GM12891 (cell line): ENCODE results near the gene CWC15.
"Not testable (repeated sequence)": the region's sequence is repeated elsewhere in the genome, so short reads cannot be mapped to it uniquely, and the experiment has no call there.

Source experiments
- DNase-seq: peaks from one replicate; pipeline ENCODE4 v3.0.0; 2011; ENCODE audit warnings: low spot score; ENCODE audit not compliant: insufficient read length
- FAIRE-seq: peaks from 2 replicates; lab custom pipeline; 2011; peaks lifted over from hg19 to GRCh38; lab: Jason Lieb, UNC
- PAX5 ChIP-seq: IDR thresholded peaks from 2 replicates; pipeline ENCODE4 v1.6.1; 2011; ENCODE audit warnings: low read length, moderate library complexity, mild to moderate bottlenecking; ENCODE audit not compliant: insufficient read depth, severe bottlenecking
- POLR2A ChIP-seq: IDR thresholded peaks from 2 replicates; pipeline ENCODE4 v1.6.1; 2011; ENCODE audit warnings: low read depth, low read length, control low read depth
- POLR2AphosphoS5 ChIP-seq: IDR thresholded peaks from 2 replicates; pipeline ENCODE4 v1.6.1; 2011; ENCODE audit warnings: low read depth, low read length, control low read depth
- POU2F2 ChIP-seq: IDR thresholded peaks from 2 replicates; pipeline ENCODE4 v1.6.1; 2011; ENCODE audit warnings: low read depth, mild to moderate bottlenecking, control low read depth, low read length, moderate library complexity
- SPI1 ChIP-seq: IDR thresholded peaks from 2 replicates; pipeline ENCODE4 v1.6.1; 2011; ENCODE audit warnings: low read depth, low read length, control low read depth
- TAF1 ChIP-seq: IDR thresholded peaks from 2 replicates; pipeline ENCODE4 v1.6.1; 2011; ENCODE audit warnings: low read depth, low read length, control low read depth

Gene CWC15

GRCh38 chr11:94923004-94923334 lies 50.4 kb downstream of the CWC15 start:
- DNase-seq = no peak
- TF ChIP-seq SPI1 (no peak), POU2F2 (no peak), POLR2AphosphoS5 (no peak), TAF1 (no peak), PAX5 (no peak), POLR2A (no peak)
- no peak for FAIRE-seq

- DNase-seq (no peak), FAIRE-seq (no peak)
- TF ChIP-seq TAF1 = no peak
- 0 out of 2 replicates have a peak, but pooled peaks have one; percentile 37 for TF ChIP-seq SPI1
Observed at GRCh38 chr11:94922321-94923003, 50.9 kb downstream of the CWC15 start.

- FAIRE-seq (no peak), DNase-seq (no peak)
Observed at GRCh38 chr11:94920311-94920710, 53.0 kb downstream of the CWC15 start.

GRCh38 chr11:94913718-94914394 lies 59.5 kb downstream of the CWC15 start:
- not testable (repeated sequence) for DNase-seq, FAIRE-seq

More at GRCh38 chr11:94920311-94920710, 53.0 kb downstream of the CWC15 start:
- TF ChIP-seq POU2F2 = no peak
- TF ChIP-seq TAF1 = no peak
- no peak for TF ChIP-seq POLR2A
- no peak for TF ChIP-seq POLR2AphosphoS5
- no peak for TF ChIP-seq SPI1
- TF ChIP-seq PAX5 = no peak

- no peak for TF ChIP-seq PAX5
- no peak for TF ChIP-seq TAF1
- no peak for TF ChIP-seq SPI1
- TF ChIP-seq POLR2A = no peak
- TF ChIP-seq POU2F2 = no peak
- no peak for TF ChIP-seq POLR2AphosphoS5
- FAIRE-seq (no peak), DNase-seq (no peak)
Observed at GRCh38 chr11:94912806-94913205, 60.5 kb downstream of the CWC15 start.
